SH-SY5Y (cell line): ENCODE results near the gene CFAP99.

Experiments
- GATA2 ChIP-seq: IDR thresholded peaks from 2 replicates; pipeline ENCODE4 v1.6.1; 2011; ENCODE audit warnings: mild to moderate bottlenecking, low read depth, low read length
- GATA3 ChIP-seq: IDR thresholded peaks from 2 replicates; pipeline ENCODE4 v1.6.1; 2011; ENCODE audit warnings: low read depth, mild to moderate bottlenecking, low read length, moderate library complexity

GRCh38 chr4:2387218-2387617 lies 31.5 kb upstream of the CFAP99 start:
- TF ChIP-seq GATA3 (no peak), GATA2 (no peak)
